Mesenchymal stem cell (in vitro differentiated cells and primary cell): ENCODE results near the gene SLC9A9.
"Not testable (repeated sequence)": the region's sequence is repeated elsewhere in the genome, so short reads cannot be mapped to it uniquely, and the experiment has no call there.

Experiments used
- DNase-seq: peaks from one replicate; pipeline ENCODE4 v3.0.0-alpha.2; 2013
- H2AFZ ChIP-seq: one replicate; pipeline ENCODE4 v1.6.1; 2013; ENCODE audit warnings: low read depth, mild to moderate bottlenecking, control low read depth, inconsistent platforms, low read length, moderate library complexity
- H2AK5ac ChIP-seq: 2 replicates; pipeline ENCODE4 v1.6.1; 2013; ENCODE audit warnings: low read length, moderate library complexity, mild to moderate bottlenecking, inconsistent platforms; ENCODE audit not compliant: severe bottlenecking
- H2BK120ac ChIP-seq: one replicate; pipeline ENCODE4 v1.6.1; 2013; ENCODE audit warnings: low read depth, mild to moderate bottlenecking, inconsistent platforms, low read length, moderate library complexity
- H2BK12ac ChIP-seq, 2 experiments: one replicate each; pipeline ENCODE4 v1.6.1; 2013; ENCODE audit warnings: inconsistent platforms in 2 of 2, low read length in 2 of 2, mild to moderate bottlenecking in 2 of 2, moderate library complexity in 2 of 2, control low read depth in 1 of 2
- H2BK15ac ChIP-seq: one replicate; pipeline ENCODE4 v1.6.1; 2013; ENCODE audit warnings: mild to moderate bottlenecking, low read depth, inconsistent platforms; ENCODE audit not compliant: poor library complexity, severe bottlenecking
- H2BK5ac ChIP-seq: 2 replicates; pipeline ENCODE4 v1.6.1; 2013; ENCODE audit warnings: low read depth, mild to moderate bottlenecking, low read length, control low read depth, inconsistent platforms; ENCODE audit not compliant: poor library complexity, severe bottlenecking
- H3K14ac ChIP-seq, 2 experiments: one replicate each; pipeline ENCODE4 v1.6.1; 2013; ENCODE audit warnings: inconsistent platforms in 2 of 2, low read length in 2 of 2, control low read depth in 1 of 2, mild to moderate bottlenecking in 1 of 2, moderate library complexity in 1 of 2
- H3K18ac ChIP-seq, 2 experiments: one replicate each; pipeline ENCODE4 v1.6.1; 2013; ENCODE audit warnings: inconsistent platforms in 2 of 2, low read length in 2 of 2, control low read depth in 1 of 2, low read depth in 1 of 2, mild to moderate bottlenecking in 1 of 2
- H3K23ac ChIP-seq, 2 experiments: one replicate each; pipeline ENCODE4 v1.6.1; 2013; ENCODE audit warnings: inconsistent platforms in 2 of 2, low read length in 2 of 2, mild to moderate bottlenecking in 2 of 2, moderate library complexity in 2 of 2, control low read depth in 1 of 2
- H3K27ac ChIP-seq: 2 replicates; pipeline ENCODE4 v1.5.1; 2013; ENCODE audit warnings: mild to moderate bottlenecking, moderate library complexity, low read length, control low read depth, inconsistent platforms; ENCODE audit not compliant: poor library complexity, severe bottlenecking
- H3K27me3 ChIP-seq, 2 experiments: 2 replicates each; pipeline versions ENCODE4 v1.6.1 to v1.7.0; 2013; ENCODE audit warnings: low read length in 2 of 2, mild to moderate bottlenecking in 2 of 2, moderate library complexity in 2 of 2, control low read depth in 1 of 2, inconsistent platforms in 1 of 2; ENCODE audit not compliant: control insufficient read depth in 1 of 2, insufficient read depth in 1 of 2
- H3K36me3 ChIP-seq, 2 experiments: 2 replicates each; pipeline versions ENCODE4 v1.6.1 to v1.7.0; 2013; ENCODE audit warnings: low read length in 2 of 2, control low read depth in 1 of 2, inconsistent platforms in 1 of 2, low read depth in 1 of 2, mild to moderate bottlenecking in 1 of 2; ENCODE audit not compliant: insufficient read depth in 2 of 2, control insufficient read depth in 1 of 2
- H3K4ac ChIP-seq, 2 experiments: one replicate each; pipeline ENCODE4 v1.6.1; 2013; ENCODE audit warnings: inconsistent platforms in 2 of 2, low read length in 2 of 2, mild to moderate bottlenecking in 2 of 2, moderate library complexity in 2 of 2, control low read depth in 1 of 2, low read depth in 1 of 2
- H3K4me1 ChIP-seq: 2 replicates; pipeline ENCODE4 v1.6.1; 2013; ENCODE audit warnings: low read depth, low read length, control low read depth; ENCODE audit not compliant: control insufficient read depth, insufficient read depth
- H3K4me2 ChIP-seq: 2 replicates; pipeline ENCODE4 v1.6.1; 2013; ENCODE audit warnings: low read length, mild to moderate bottlenecking, inconsistent platforms; ENCODE audit not compliant: poor library complexity, severe bottlenecking
- H3K4me3 ChIP-seq, 2 experiments: 2 replicates each; pipeline versions ENCODE4 v1.5.1 to v1.7.0; 2013; ENCODE audit warnings: low read length in 2 of 2, mild to moderate bottlenecking in 2 of 2, control low read depth in 1 of 2, low read depth in 1 of 2; ENCODE audit not compliant: insufficient read depth in 1 of 2
- H3K79me1 ChIP-seq: replicated peaks from 2 replicates; pipeline ENCODE4 v1.6.1; 2013; ENCODE audit warnings: mild to moderate bottlenecking, control low read depth, low read length, inconsistent platforms; ENCODE audit not compliant: poor library complexity, severe bottlenecking
- H3K9ac ChIP-seq: 2 replicates; pipeline ENCODE4 v1.7.0; 2013; ENCODE audit warnings: mild to moderate bottlenecking, low read length, moderate library complexity
- H3K9me3 ChIP-seq: 2 replicates; pipeline ENCODE4 v1.7.0; 2013; ENCODE audit warnings: mild to moderate bottlenecking, low read length; ENCODE audit not compliant: control insufficient read depth
- H4K8ac ChIP-seq: one replicate; pipeline ENCODE4 v1.6.1; 2013; ENCODE audit warnings: inconsistent platforms, mild to moderate bottlenecking, low read length, moderate library complexity
- H4K91ac ChIP-seq: one replicate; pipeline ENCODE4 v1.6.1; 2013; ENCODE audit warnings: mild to moderate bottlenecking, low read length, inconsistent platforms
- WGBS: methylation state at CpG from one replicate; pipeline ENCODE4 v1.1.7; 2013; ENCODE audit warnings: mixed read lengths; 5-methylcytosine and 5-hydroxymethylcytosine counted together

SLC9A9 gene

DNA sequence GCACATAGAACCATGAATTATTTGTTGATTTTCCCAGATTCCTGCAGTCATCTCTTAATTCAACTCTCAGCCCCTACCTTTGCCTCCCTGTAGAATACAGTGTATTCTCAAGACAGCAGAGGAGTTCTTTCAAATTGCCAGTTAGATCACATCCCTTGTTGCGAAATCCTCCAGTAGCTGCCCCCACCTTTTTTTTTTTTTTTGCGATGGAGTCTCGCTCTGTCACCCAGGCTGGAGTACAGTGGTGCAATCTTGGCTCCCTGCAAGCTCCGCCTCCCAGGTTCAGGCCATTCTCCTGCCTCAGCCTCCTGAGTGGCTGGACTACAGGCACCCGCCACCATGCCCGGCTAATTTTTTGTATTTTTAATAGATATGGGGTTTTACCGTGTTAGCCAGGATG lies 417.0 kb downstream of the SLC9A9 start:
- not testable (repeated sequence) for H2AFZ ChIP-seq, H3K23ac ChIP-seq, H3K79me1 ChIP-seq, H2BK15ac ChIP-seq, H2BK12ac ChIP-seq, H3K9me3 ChIP-seq, H3K18ac ChIP-seq, H3K4me1 ChIP-seq, H3K4me3 ChIP-seq, H2AK5ac ChIP-seq, H3K4me2 ChIP-seq, H3K4ac ChIP-seq, H3K36me3 ChIP-seq, H2BK120ac ChIP-seq, H2BK5ac ChIP-seq, H4K91ac ChIP-seq, H3K9ac ChIP-seq, H3K27me3 ChIP-seq, H3K14ac ChIP-seq, H4K8ac ChIP-seq, H3K27ac ChIP-seq
- peak; percentile 31 for DNase-seq
- 86% methylated on average over 5 of the region's 7 CpGs for WGBS

DNA sequence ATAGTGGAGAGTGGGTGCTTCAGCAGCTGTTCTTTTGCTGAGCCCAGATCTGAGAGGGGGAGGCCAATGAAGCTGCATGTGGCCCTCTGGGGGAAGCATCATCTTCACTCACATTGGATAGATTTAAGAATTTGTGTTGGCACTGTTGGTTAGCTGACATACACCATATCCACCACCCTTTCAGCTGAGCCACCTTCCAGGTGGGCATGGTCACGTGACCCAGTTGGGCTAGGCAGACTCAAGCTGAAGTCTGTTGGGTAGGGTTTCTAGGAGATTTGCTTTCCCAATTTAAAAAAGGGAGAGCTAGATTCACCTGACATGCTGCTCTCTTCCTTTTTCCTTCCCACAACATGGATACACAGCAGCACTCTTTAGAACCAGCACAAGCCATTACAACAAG lies 417.7 kb downstream of the SLC9A9 start:
- Histone ChIP-seq H3K4me3 (no peak overlapping the region), H3K4me2 (no peak overlapping the region), H3K9me3 (no peaks in the 10 kb centered on the region), H2AK5ac (no peak overlapping the region), H3K14ac (peak overlapping the region in 1 of 2 experiments; percentile 57), H3K9ac (no peak overlapping the region), H3K79me1 (no peaks in the 10 kb centered on the region), H3K27ac (no peak overlapping the region), H3K4ac (no peak overlapping the region), H3K23ac (no peak overlapping the region), H3K4me1 (no peaks in the 10 kb centered on the region), H2BK5ac (no peak overlapping the region), H2BK12ac (peak overlapping the region; percentile 15 to 64), H2BK120ac (no peak overlapping the region), H3K36me3 (no peaks in the 10 kb centered on the region), H3K18ac (peak overlapping the region in 1 of 2 experiments; percentile 77), H2BK15ac (no peak overlapping the region), H4K91ac (no peak overlapping the region), H4K8ac (no peak overlapping the region), H3K27me3 (no peaks in the 10 kb centered on the region), H2AFZ (no peak overlapping the region)
- WGBS = 100% methylated on average over 1 of the region's 1 CpG
- no peak for DNase-seq

DNA sequence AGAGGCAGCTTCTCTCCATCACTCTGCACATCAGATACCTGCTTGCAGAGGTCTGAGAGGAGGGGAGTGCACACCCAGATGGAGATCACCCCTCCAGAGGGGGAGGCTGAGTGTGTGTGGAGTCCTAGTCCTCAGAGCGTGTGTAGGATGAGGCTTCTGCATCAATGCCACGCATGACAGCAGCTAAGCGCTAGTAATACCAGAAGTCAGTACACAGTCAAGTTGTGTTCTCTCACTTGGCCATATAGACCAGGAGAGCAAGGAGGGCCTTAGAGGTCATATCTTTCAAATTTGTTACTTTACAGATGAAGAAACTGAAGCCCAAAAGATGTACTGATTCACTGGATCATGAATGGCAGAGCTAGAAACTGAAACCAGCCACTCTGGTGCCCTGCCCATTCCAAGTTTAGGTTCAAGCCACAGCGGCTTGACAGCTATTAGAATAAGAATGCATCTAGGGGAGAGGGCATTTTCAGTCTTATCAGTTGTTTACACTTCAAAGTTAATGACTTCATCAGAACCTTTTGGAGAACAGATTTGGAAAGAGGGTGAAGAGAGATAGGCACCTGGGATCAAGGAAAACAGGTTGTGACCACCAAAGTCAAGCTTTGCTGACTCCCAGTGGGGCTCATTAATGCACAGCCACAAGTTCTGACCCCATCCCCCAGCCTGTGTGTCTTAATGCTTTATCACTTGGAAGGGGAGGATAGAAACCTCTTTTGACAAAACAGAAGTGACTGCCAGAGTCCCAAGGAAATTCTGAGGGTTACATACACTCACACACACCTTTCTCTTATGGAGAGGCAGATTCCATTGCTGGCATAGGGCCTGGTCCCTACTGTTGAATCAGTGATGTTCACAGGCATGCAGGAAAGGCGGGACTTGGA lies 418.4 kb downstream of the SLC9A9 start:
- Histone ChIP-seq H2BK120ac (no peak overlapping the region), H3K18ac (peak overlapping the region; percentile 38 to 77), H2BK12ac (peak overlapping the region; percentile 46 to 89), H3K23ac (no peak overlapping the region), H3K9me3 (no peaks in the 10 kb centered on the region), H3K4me1 (no peaks in the 10 kb centered on the region), H3K4me3 (no peak overlapping the region), H2AK5ac (no peak overlapping the region), H2AFZ (no peak overlapping the region), H3K4ac (no peak overlapping the region), H4K91ac (peak overlapping the region; percentile 54), H2BK15ac (no peak overlapping the region), H3K9ac (no peak overlapping the region), H4K8ac (peak overlapping the region; percentile 19), H3K79me1 (no peaks in the 10 kb centered on the region), H3K27me3 (no peaks in the 10 kb centered on the region), H2BK5ac (no peak overlapping the region), H3K4me2 (no peak overlapping the region), H3K36me3 (no peaks in the 10 kb centered on the region), H3K27ac (no peak overlapping the region), H3K14ac (peak overlapping the region in 1 of 2 experiments; percentile 62)
- peak; percentile 48 for DNase-seq
- 82% methylated on average over 5 of the region's 5 CpGs for WGBS

DNA sequence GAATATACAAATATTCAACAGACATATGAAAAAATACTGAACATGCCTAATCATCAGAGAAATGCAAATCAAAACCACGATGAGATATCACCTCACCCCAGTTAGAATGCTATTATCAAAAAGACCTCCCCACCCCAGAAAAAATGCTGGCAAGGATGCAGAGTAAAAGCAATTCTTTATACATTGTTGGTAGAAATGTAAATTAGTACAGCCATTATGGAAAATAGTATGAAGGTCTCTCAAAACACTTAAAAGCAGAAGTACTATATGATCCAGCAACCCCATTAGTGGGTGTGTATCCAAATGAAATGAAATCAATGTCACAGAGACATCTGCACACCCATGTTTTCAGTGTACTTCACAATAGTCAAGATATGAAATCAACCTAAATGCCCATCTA lies 420.0 kb downstream of the SLC9A9 start:
- H3K9me3 ChIP-seq = no peaks in the 10 kb centered on the region
- no peak overlapping the region for H2AFZ ChIP-seq
- no peak for DNase-seq
- no peak overlapping the region for H2BK120ac ChIP-seq
- H2BK12ac ChIP-seq = no peak overlapping the region
- no peak overlapping the region for H3K18ac ChIP-seq
- H3K4me3 ChIP-seq = no peak overlapping the region
- H2BK15ac ChIP-seq = no peak overlapping the region
- no peak overlapping the region for H3K27ac ChIP-seq
- no peaks in the 10 kb centered on the region for H3K36me3 ChIP-seq
- H3K23ac ChIP-seq = no peak overlapping the region
- no peak overlapping the region for H3K14ac ChIP-seq
- H3K4ac ChIP-seq = no peak overlapping the region
- H3K79me1 ChIP-seq = no peaks in the 10 kb centered on the region
- no peak overlapping the region for H3K4me2 ChIP-seq
- no peaks in the 10 kb centered on the region for H3K4me1 ChIP-seq
- H2BK5ac ChIP-seq = no peak overlapping the region
- H4K91ac ChIP-seq = no peak overlapping the region
- no peak overlapping the region for H2AK5ac ChIP-seq
- no peak overlapping the region for H4K8ac ChIP-seq
- no CpG with 5 or more reads among the region's 1 CpG for WGBS
- no peak overlapping the region for H3K9ac ChIP-seq
- H3K27me3 ChIP-seq = no peaks in the 10 kb centered on the region
